Endothelial cell of umbilical vein (primary cell): Measurements from ENCODE around the gene ZNF648.
"Not testable (repeated sequence)": the region's sequence is repeated elsewhere in the genome, so short reads cannot be mapped to it uniquely, and the experiment has no call there.

Experiments used
- CTCF ChIP-seq, 2 donors: IDR thresholded peaks; 1 replicate in 1 of 2; 2 replicates in 1 of 2; pipeline ENCODE4 v1.5.1; 2011; ENCODE audit warnings: low read length in 2 of 2, mild to moderate bottlenecking in 2 of 2, moderate library complexity in 2 of 2, control low read depth in 1 of 2, inconsistent platforms in 1 of 2, low read depth in 1 of 2; ENCODE audit not compliant: insufficient read depth in 1 of 2; ENCODE audit errors: extremely low read depth in 1 of 2
- EZH2 ChIP-seq: IDR thresholded peaks from 2 replicates; pipeline ENCODE4 v1.6.1; 2012; ENCODE audit warnings: borderline replicate concordance, low read depth, mild to moderate bottlenecking, moderate library complexity, low read length, inconsistent platforms; ENCODE audit not compliant: severe bottlenecking
- FOS ChIP-seq: IDR thresholded peaks from 2 replicates; pipeline ENCODE4 v1.6.1; 2011; ENCODE audit warnings: mild to moderate bottlenecking, low read length, moderate library complexity, borderline replicate concordance; ENCODE audit not compliant: insufficient read depth
- MAX ChIP-seq: IDR thresholded peaks from 2 replicates; pipeline ENCODE4 v1.6.1; 2011; ENCODE audit not compliant: insufficient read depth, insufficient read length
- MYC ChIP-seq: IDR thresholded peaks from one replicate; pipeline ENCODE4 v1.6.1; 2011; ENCODE audit warnings: mild to moderate bottlenecking, low read depth, low read length
- POLR2A ChIP-seq: IDR thresholded peaks from 2 replicates; pipeline ENCODE4 v1.6.1; 2012; ENCODE audit warnings: low read depth, mild to moderate bottlenecking, control low read depth, low read length
- POLR2AphosphoS5 ChIP-seq: IDR thresholded peaks from 2 replicates; pipeline ENCODE4 v1.6.1; 2012; ENCODE audit warnings: low read depth, mild to moderate bottlenecking, control low read depth, low read length, moderate library complexity; ENCODE audit not compliant: insufficient read depth

- TF ChIP-seq CTCF (IDR thresholded peaks at IDR 0.05; ENCODE audit: extremely low read depth in 1 of 2, insufficient read depth in 1 of 2, low read depth in 1 of 2, low read length in 2 of 2); POLR2A; EZH2; MAX; POLR2AphosphoS5; FOS; MYC: not testable (repeated sequence)
Measured at GRCh38 chr1:182005398-182005797, 56.1 kb downstream of the ZNF648 start.
